Right atrium auricular region (tissue), 2 donors: ENCODE data around the gene FUS. TPM values are rescaled to one million over a fixed set of nuclear protein-coding genes. Genes with fewer than 3 reads are reported as not detected.
"Not testable (repeated sequence)": the region's sequence is repeated elsewhere in the genome, so short reads cannot be mapped to it uniquely, and the experiment has no call there.

Experiments used
- DNase-seq: peaks from one replicate; pipeline ENCODE4 v3.0.0-alpha.2; 2019; ENCODE audit warnings: low spot score
- H3K27ac ChIP-seq, 2 donors: fragments of 200-600 bp; sonication (generic); 1 replicate in 1 of 2; 2 replicates in 1 of 2; pipeline ENCODE4 v1.5.1; 2016 to 2019
- H3K27me3 ChIP-seq, 2 donors: fragments of 200-600 bp; sonication (generic); one replicate each; pipeline versions ENCODE4 v1.5.1 to v1.6.0; 2017 to 2019
- H3K36me3 ChIP-seq: fragments of 200-600 bp; sonication (generic); one replicate; pipeline ENCODE4 v1.5.1; 2016
- H3K4me1 ChIP-seq, 2 donors: fragments of 200-600 bp; sonication (generic); one replicate each; pipeline versions ENCODE4 v1.5.1 to v1.6.0; 2017 to 2019
- H3K4me3 ChIP-seq, 2 donors: fragments of 200-600 bp; sonication (generic); 1 replicate in 1 of 2; 2 replicates in 1 of 2; pipeline ENCODE4 v1.5.1; 2017 to 2019; ENCODE audit warnings: mild to moderate bottlenecking in 1 of 2, moderate library complexity in 1 of 2
- H3K9me3 ChIP-seq, 2 donors: fragments of 200-600 bp; sonication (generic); one replicate each; pipeline ENCODE4 v1.5.1; 2019
- total RNA-seq, 2 donors: library from RNA; depleted of rRNA; stranded (reverse); fragments of >200 nt; gene quantifications; one replicate each; pipeline ENCODE4 v1.1.0, GENCODE V29; 2016
- TF ChIP-seq, protein P1 (sequence below), 2 donors: fragments of 200-600 bp; sonication (generic); IDR thresholded peaks; one replicate each; pipeline ENCODE4 v1.5.1; 2019; ENCODE audit warnings: antibody characterized with exemption in 2 of 2

Gene FUS
- total RNA-seq, 2 donors from 2014 or later, result 16.9 to 34.3 TPM

GRCh38 chr16:31191697-31192428, 11.9 kb downstream of the FUS start:
- DNase-seq, result no peak
- H3K4me1 ChIP-seq, result no peaks in the 10 kb centered on the region
- H3K27me3 ChIP-seq, result no peaks in the 10 kb centered on the region
- no peak overlapping the region for H3K4me3 ChIP-seq
- TF ChIP-seq, protein P1, sequence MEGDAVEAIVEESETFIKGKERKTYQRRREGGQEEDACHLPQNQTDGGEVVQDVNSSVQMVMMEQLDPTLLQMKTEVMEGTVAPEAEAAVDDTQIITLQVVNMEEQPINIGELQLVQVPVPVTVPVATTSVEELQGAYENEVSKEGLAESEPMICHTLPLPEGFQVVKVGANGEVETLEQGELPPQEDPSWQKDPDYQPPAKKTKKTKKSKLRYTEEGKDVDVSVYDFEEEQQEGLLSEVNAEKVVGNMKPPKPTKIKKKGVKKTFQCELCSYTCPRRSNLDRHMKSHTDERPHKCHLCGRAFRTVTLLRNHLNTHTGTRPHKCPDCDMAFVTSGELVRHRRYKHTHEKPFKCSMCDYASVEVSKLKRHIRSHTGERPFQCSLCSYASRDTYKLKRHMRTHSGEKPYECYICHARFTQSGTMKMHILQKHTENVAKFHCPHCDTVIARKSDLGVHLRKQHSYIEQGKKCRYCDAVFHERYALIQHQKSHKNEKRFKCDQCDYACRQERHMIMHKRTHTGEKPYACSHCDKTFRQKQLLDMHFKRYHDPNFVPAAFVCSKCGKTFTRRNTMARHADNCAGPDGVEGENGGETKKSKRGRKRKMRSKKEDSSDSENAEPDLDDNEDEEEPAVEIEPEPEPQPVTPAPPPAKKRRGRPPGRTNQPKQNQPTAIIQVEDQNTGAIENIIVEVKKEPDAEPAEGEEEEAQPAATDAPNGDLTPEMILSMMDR (IDR thresholded peaks at IDR 0.05), result no peak
- peaks cover 96% of the 10 kb centered on the region for H3K36me3 ChIP-seq
- no peak overlapping the region for H3K27ac ChIP-seq
- no peaks in the 10 kb centered on the region for H3K9me3 ChIP-seq

GRCh38 chr16:31192856-31193642, 13.1 kb downstream of the FUS start:
- no peak overlapping the region for H3K4me3 ChIP-seq
- H3K9me3 ChIP-seq, result no peaks in the 10 kb centered on the region
- H3K27me3 ChIP-seq, result no peaks in the 10 kb centered on the region
- H3K4me1 ChIP-seq, result no peaks in the 10 kb centered on the region
- no peak for DNase-seq
- peaks cover 84% of the 10 kb centered on the region for H3K36me3 ChIP-seq
- TF ChIP-seq, protein P1 (IDR thresholded peaks at IDR 0.05), result no peak
- H3K27ac ChIP-seq, result no peak overlapping the region

DNA sequence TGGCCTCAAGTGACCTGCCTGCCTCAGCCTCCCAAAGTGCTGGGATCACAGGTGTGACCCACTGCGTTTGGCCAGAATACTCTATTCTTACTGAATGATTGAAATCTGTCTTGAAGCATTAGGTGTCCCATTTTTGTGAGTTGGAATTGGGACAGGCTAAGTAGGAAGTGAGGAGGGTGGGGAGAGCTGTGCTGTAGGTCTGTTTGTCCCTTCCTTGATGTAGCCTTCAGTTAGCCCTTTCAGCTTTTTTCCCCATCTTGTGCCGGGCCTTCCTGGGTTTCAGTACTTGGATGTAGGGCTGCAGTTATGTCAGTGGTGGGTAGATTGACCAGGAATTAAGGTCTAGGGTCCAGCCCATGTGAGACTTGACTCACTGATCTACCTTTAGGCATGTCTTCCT, 13.9 kb downstream of the FUS start:
- H3K27ac ChIP-seq, result no peak overlapping the region
- no peaks in the 10 kb centered on the region for H3K27me3 ChIP-seq
- DNase-seq, result no peak
- TF ChIP-seq, protein P1 (IDR thresholded peaks at IDR 0.05), result no peak
- no peaks in the 10 kb centered on the region for H3K9me3 ChIP-seq
- no peak overlapping the region for H3K4me3 ChIP-seq
- H3K36me3 ChIP-seq, result peaks cover 76% of the 10 kb centered on the region
- peaks cover 0 to 4% of the 10 kb centered on the region in 2 donors for H3K4me1 ChIP-seq

DNA sequence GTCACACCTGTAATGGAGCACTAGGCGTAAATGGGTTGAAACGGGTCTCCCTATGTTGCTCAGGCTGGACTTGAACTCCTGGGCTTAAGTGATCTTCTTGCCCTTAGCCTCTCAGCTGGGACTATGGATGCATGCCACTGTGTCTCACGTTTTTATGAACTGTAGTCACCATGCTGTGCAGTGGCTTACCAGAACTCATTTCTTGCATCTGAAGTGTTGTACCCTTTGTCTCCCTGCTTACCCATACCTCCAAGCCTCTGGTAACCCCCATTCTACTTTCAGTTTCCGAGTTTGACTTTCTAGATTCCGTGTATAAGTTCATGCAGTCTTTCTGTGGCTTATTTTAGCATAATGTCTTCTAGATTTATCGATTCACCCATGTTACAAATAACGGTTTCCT, 15.0 kb downstream of the FUS start:
- Histone ChIP-seq H3K9me3 (no peaks in the 10 kb centered on the region), H3K4me1 (peaks cover 0 to 4% of the 10 kb centered on the region in 2 donors), H3K27ac (no peak overlapping the region), H3K27me3 (no peaks in the 10 kb centered on the region), H3K36me3 (peaks cover 66% of the 10 kb centered on the region), H3K4me3 (no peak overlapping the region)
- no peak for DNase-seq
- TF ChIP-seq, protein P1 (IDR thresholded peaks at IDR 0.05), result no peak

- not testable (repeated sequence) for H3K9me3 ChIP-seq, DNase-seq, H3K27me3 ChIP-seq, H3K4me1 ChIP-seq, H3K4me3 ChIP-seq, H3K27ac ChIP-seq
- peaks cover 56% of the 10 kb centered on the region for H3K36me3 ChIP-seq
Observed at GRCh38 chr16:31195861-31196260, 15.9 kb downstream of the FUS start.

- DNase-seq, result no peak
- peaks cover 0 to 9% of the 10 kb centered on the region in 2 donors for H3K4me1 ChIP-seq
- TF ChIP-seq, protein P1 (IDR thresholded peaks at IDR 0.05), result no peak
- H3K9me3 ChIP-seq, result no peaks in the 10 kb centered on the region
- no peak overlapping the region for H3K27ac ChIP-seq
- H3K27me3 ChIP-seq, result no peaks in the 10 kb centered on the region
- H3K4me3 ChIP-seq, result no peak overlapping the region
- peaks cover 50% of the 10 kb centered on the region for H3K36me3 ChIP-seq
Observed at GRCh38 chr16:31196324-31197088, 16.6 kb downstream of the FUS start.
